GM10248 (cell line): ENCODE measurements around the gene CBLN2.

Source experiments
- CTCF ChIA-PET: fragments of 300-600 bp; sonication (Branson Sonifier 250); formaldehyde crosslinking; extraction: SDS; loops from one replicate; lab custom pipeline; 2021; ENCODE audit warnings: antibody characterized with exemption; lab: Yijun Ruan, JAX
- POLR2A ChIA-PET: fragments of 350-650 bp; sonication (Branson Sonifier 250); formaldehyde crosslinking; extraction: SDS; loops from one replicate; lab custom pipeline; 2020; ENCODE audit warnings: antibody characterized with exemption; lab: Yijun Ruan, JAX
- DNase-seq: peaks from one replicate; pipeline ENCODE4 v3.0.0; 2012; ENCODE audit errors: extremely low spot score
- CTCF ChIP-seq: IDR thresholded peaks from 2 replicates; pipeline ENCODE4 v1.5.1; 2012; ENCODE audit warnings: mild to moderate bottlenecking, low read depth; ENCODE audit errors: extremely low read depth, missing control alignments, control extremely low read depth

The CBLN2 gene

GRCh38 chr18:72544092-72544886, at the start of gene CBLN2:
CBLN2 (minus strand) TSS chr18:72544342; CDS start chr18:72542160, 2,182 bp downstream.
- peak; percentile 76 for DNase-seq
- POLR2A ChIA-PET, result no interaction called here
- CTCF ChIA-PET, result interaction anchor here (0.8 to 1.2 kb wide), 7 partner anchors 11 to 1945 kb away, joined by 3 to 11 read pairs (median 4); no protein-coding TSS in a partner anchor
- TF ChIP-seq CTCF, result peak; percentile 88

GRCh38 chr18:72588360-72588759, 44.2 kb upstream of the CBLN2 start:
- POLR2A ChIA-PET, result no interaction called here
- no peak for DNase-seq
- TF ChIP-seq CTCF, result no peak
- CTCF ChIA-PET, result interaction anchor here (1.2 kb wide), 1 partner anchor 23 kb away, joined by 3 read pairs; no protein-coding TSS in a partner anchor

GRCh38 chr18:72584787-72585186, 40.6 kb upstream of the CBLN2 start:
- POLR2A ChIA-PET, result no interaction called here
- no peak for TF ChIP-seq CTCF
- CTCF ChIA-PET, result no interaction called here
- no peak for DNase-seq

GRCh38 chr18:72581976-72582375, 37.8 kb upstream of the CBLN2 start:
- DNase-seq, result no peak
- CTCF ChIA-PET, result no interaction called here
- TF ChIP-seq CTCF, result no peak
- POLR2A ChIA-PET, result no interaction called here

GRCh38 chr18:72572896-72573295, 28.8 kb upstream of the CBLN2 start:
- ChIA-PET POLR2A (no interaction called here), CTCF (no interaction called here)
- TF ChIP-seq CTCF, result no peak
- DNase-seq, result no peak

GRCh38 chr18:72566290-72566689, 22.1 kb upstream of the CBLN2 start:
- ChIA-PET CTCF (interaction anchor here (1.3 kb wide), 1 partner anchor 22 kb away, joined by 3 read pairs; no protein-coding TSS in a partner anchor), POLR2A (no interaction called here)
- no peak for DNase-seq
- no peak for TF ChIP-seq CTCF
